ENCODE measurements around the gene ANKRD18A. TPM values are rescaled to one million over a fixed set of nuclear protein-coding genes. Genes with fewer than 3 reads are reported as not detected.

The ANKRD18A gene
- total RNA-seq (2022; extraction: Qiagen RNA extraction) = 8.1 to 12.4 TPM (median 9.1 TPM) in 5 replicates

GRCh38 chr9:38620483-38621433 lies at the start of gene ANKRD18A:
Gene ANKRD18A, minus strand, starts transcription at chr9:38620596. Its CDS starts 311 bp downstream, at chr9:38620285.

Other genes with a start within 250 kb of the ANKRD18A start
- 44.3 to 62.0 TPM (median 46.2 TPM) in 5 replicates for gene ALDH1B1, start 227.9 kb downstream of the ANKRD18A start, total RNA-seq (2022; extraction: Qiagen RNA extraction)
- 2.1 to 2.9 TPM (median 2.4 TPM) in 5 replicates for gene IGFBPL1, start 196.1 kb downstream of the ANKRD18A start, total RNA-seq (2022; extraction: Qiagen RNA extraction)
- not detected in 5 replicates for gene FAM240B, start 99.5 kb upstream of the ANKRD18A start, total RNA-seq (2022; extraction: Qiagen RNA extraction)